Activated naive CD4-positive, alpha-beta T cell treated with anti-CD3 and anti-CD28 coated beads, Interleukin-2, amount 10 ng/mL, durations not matched to agents 7 days and 5 days (primary cell): Measurements from ENCODE around the gene RASL10B.

Source experiments
- CTCF ChIA-PET: fragments of 350-600 bp; sonication (Branson Sonifier 250); formaldehyde crosslinking; loops from one replicate; lab custom pipeline; 2021; ENCODE audit warnings: antibody characterized with exemption; lab: Charles Lee
- DNase-seq: peaks from one replicate; pipeline ENCODE4 v3.0.0-alpha.2; 2020
- H3K27ac Mint-ChIP-seq: one replicate; pipeline ENCODE4 v1.8.0; 2021; ENCODE audit warnings: mild to moderate bottlenecking, moderate library complexity, mixed read lengths
- H3K27me3 Mint-ChIP-seq: one replicate; pipeline ENCODE4 v1.8.0; 2021; ENCODE audit warnings: mild to moderate bottlenecking, mixed read lengths
- H3K36me3 Mint-ChIP-seq: one replicate; pipeline ENCODE4 v1.8.0; 2021; ENCODE audit warnings: mixed read lengths
- H3K4me1 Mint-ChIP-seq: one replicate; pipeline ENCODE4 v1.8.0; 2021; ENCODE audit warnings: mixed read lengths
- H3K4me3 Mint-ChIP-seq: one replicate; pipeline ENCODE4 v1.8.0; 2021; ENCODE audit warnings: mild to moderate bottlenecking, moderate library complexity, mixed read lengths
- H3K9me3 Mint-ChIP-seq: one replicate; pipeline ENCODE4 v1.8.0; 2021; ENCODE audit warnings: mixed read lengths

Gene RASL10B

GRCh38 chr17:35766903-35767510 is 35.6 kb downstream of the RASL10B start:
- DNase-seq = peak; percentile 59
- peaks cover 50% of the 10 kb centered on the region for H3K27me3 Mint-ChIP-seq
- H3K4me3 Mint-ChIP-seq = no peak overlapping the region
- no peaks in the 10 kb centered on the region for H3K9me3 Mint-ChIP-seq
- CTCF ChIA-PET = interaction anchor here (1.0 to 11.7 kb wide), 4 partner anchors 29 to 199 kb away, joined by 3 to 219 read pairs (median 6); partner anchors contain the start of gene TAF15
- H3K36me3 Mint-ChIP-seq = no peaks in the 10 kb centered on the region
- H3K27ac Mint-ChIP-seq = no peak overlapping the region
- peaks cover 12% of the 10 kb centered on the region for H3K4me1 Mint-ChIP-seq

- CTCF ChIA-PET = interaction anchor here (0.6 to 11.7 kb wide), 3 partner anchors 31 to 230 kb away, joined by 3 to 219 read pairs (median 4); partner anchors contain the start of gene TAF15
- Mint-ChIP-seq H3K4me1 (peaks cover 11% of the 10 kb centered on the region), H3K27me3 (peaks cover 68% of the 10 kb centered on the region), H3K36me3 (no peaks in the 10 kb centered on the region), H3K27ac (no peak overlapping the region), H3K9me3 (no peaks in the 10 kb centered on the region), H3K4me3 (no peak overlapping the region)
- DNase-seq = no peak
Observed at GRCh38 chr17:35768797-35769196, 37.4 kb downstream of the RASL10B start.

DNA sequence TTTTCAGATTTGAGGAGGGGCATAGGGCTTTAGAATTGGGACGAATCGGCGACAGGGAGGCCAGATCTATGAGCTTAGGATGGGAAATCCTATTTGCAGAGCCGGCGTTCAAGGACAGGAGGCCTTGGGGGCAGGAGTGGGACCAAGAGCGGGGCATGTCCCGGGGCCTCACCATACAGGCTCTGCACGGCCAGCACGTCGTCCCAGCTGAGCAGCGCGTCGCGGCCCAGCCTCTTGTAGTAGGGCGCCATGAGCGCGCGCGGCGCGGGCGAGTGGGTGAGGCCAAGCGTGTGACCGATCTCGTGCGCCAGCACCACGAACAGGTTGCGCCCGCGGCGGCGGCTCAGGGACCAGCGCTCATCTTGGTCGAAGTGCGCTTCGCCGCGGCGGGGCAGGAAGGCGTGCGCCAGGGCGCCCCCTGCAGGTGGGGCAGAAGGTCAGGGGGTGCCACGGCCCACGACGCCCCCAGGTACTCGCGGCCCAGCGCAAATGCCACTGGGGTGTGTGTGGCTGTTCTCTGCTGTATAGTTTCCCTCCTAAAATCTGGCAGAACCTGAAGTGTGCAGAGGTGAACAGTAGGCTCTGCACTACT is 38.6 kb downstream of the RASL10B start:
- H3K27me3 Mint-ChIP-seq = peaks cover 73% of the 10 kb centered on the region
- no peaks in the 10 kb centered on the region for H3K36me3 Mint-ChIP-seq
- peaks cover 3% of the 10 kb centered on the region for H3K4me1 Mint-ChIP-seq
- CTCF ChIA-PET = interaction anchor here (0.9 to 11.7 kb wide), 4 partner anchors 10 to 37 kb away, joined by 3 to 219 read pairs (median 4); partner anchors contain the start of gene TAF15
- H3K27ac Mint-ChIP-seq = no peak overlapping the region
- H3K4me3 Mint-ChIP-seq = no peak overlapping the region
- DNase-seq = no peak
- no peaks in the 10 kb centered on the region for H3K9me3 Mint-ChIP-seq

- CTCF ChIA-PET = interaction anchor here (2.9 to 11.7 kb wide), 2 partner anchors 9 to 34 kb away, joined by 13 to 219 read pairs; partner anchors contain the start of gene TAF15
- Mint-ChIP-seq H3K36me3 (no peaks in the 10 kb centered on the region), H3K4me3 (no peak overlapping the region), H3K4me1 (no peaks in the 10 kb centered on the region), H3K27ac (no peak overlapping the region), H3K9me3 (no peaks in the 10 kb centered on the region), H3K27me3 (peaks cover 67% of the 10 kb centered on the region)
- DNase-seq = no peak
Observed at GRCh38 chr17:35773129-35773528, 41.7 kb downstream of the RASL10B start.

GRCh38 chr17:35773679-35774425 is 42.4 kb downstream of the RASL10B start:
- Mint-ChIP-seq H3K27ac (no peak overlapping the region), H3K36me3 (no peaks in the 10 kb centered on the region), H3K4me1 (no peaks in the 10 kb centered on the region), H3K4me3 (no peak overlapping the region), H3K9me3 (no peaks in the 10 kb centered on the region), H3K27me3 (peaks cover 61% of the 10 kb centered on the region)
- CTCF ChIA-PET = interaction anchor here (1.2 to 2.9 kb wide), 2 partner anchors 10 to 27 kb away, joined by 3 to 13 read pairs; no protein-coding TSS in a partner anchor
- no peak for DNase-seq

DNA sequence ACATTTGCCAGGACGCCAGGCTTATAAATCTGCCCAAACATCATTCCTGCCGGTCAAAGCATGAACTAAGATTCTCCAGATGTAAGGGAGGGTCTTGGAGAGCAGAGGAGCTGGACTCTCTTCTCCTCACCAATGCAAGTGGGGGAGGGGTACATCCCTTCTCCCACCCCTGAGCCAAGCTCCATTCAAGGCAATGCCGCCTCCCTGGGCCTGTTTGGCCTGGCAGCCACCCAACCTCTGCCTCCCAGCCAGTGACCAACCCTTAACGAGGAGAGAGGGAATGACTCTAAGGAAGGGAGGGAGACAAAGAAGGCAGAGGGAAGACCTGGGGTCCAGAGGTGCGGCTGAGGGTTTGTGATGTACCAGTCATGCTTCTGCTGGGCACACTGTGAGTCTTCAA is 43.1 kb downstream of the RASL10B start:
- no peak overlapping the region for H3K27ac Mint-ChIP-seq
- peaks cover 62% of the 10 kb centered on the region for H3K27me3 Mint-ChIP-seq
- DNase-seq = no peak
- H3K4me1 Mint-ChIP-seq = no peaks in the 10 kb centered on the region
- H3K36me3 Mint-ChIP-seq = no peaks in the 10 kb centered on the region
- H3K4me3 Mint-ChIP-seq = no peak overlapping the region
- CTCF ChIA-PET = interaction anchor here (1.2 to 2.9 kb wide), 2 partner anchors 11 to 27 kb away, joined by 3 to 13 read pairs; no protein-coding TSS in a partner anchor
- no peaks in the 10 kb centered on the region for H3K9me3 Mint-ChIP-seq

GRCh38 chr17:35775039-35775438 is 43.6 kb downstream of the RASL10B start:
- no peak for DNase-seq
- no peaks in the 10 kb centered on the region for H3K36me3 Mint-ChIP-seq
- H3K27ac Mint-ChIP-seq = no peak overlapping the region
- CTCF ChIA-PET = interaction anchor here (2.9 kb wide), 1 partner anchor 11 kb away, joined by 13 read pairs; no protein-coding TSS in a partner anchor
- no peaks in the 10 kb centered on the region for H3K4me1 Mint-ChIP-seq
- H3K27me3 Mint-ChIP-seq = peaks cover 60% of the 10 kb centered on the region
- H3K4me3 Mint-ChIP-seq = no peak overlapping the region
- H3K9me3 Mint-ChIP-seq = no peaks in the 10 kb centered on the region

DNA sequence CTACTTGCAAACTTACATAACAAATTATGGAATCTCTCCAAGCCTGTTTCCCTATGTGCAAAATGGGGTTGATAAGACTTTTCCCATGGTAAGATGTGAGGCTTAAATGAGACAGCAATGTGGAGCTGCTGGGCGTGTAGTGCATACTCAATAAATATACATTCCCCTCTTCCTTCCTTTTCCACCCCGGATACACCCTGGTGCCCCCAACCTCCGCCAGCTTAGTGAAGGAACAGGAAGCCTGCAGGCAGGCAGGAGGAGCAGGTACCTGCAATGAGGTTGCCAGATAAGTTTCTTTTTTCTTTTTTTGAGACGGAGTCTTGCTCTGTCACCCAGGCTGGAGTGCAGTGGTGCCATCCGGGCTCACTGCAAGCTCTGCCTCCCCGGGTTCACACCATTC is 44.1 kb downstream of the RASL10B start:
- DNase-seq = no peak
- Mint-ChIP-seq H3K27ac (no peak overlapping the region), H3K27me3 (peaks cover 60% of the 10 kb centered on the region), H3K4me1 (no peaks in the 10 kb centered on the region), H3K4me3 (no peak overlapping the region), H3K9me3 (no peaks in the 10 kb centered on the region), H3K36me3 (no peaks in the 10 kb centered on the region)
- CTCF ChIA-PET = interaction anchor here (2.9 kb wide), 1 partner anchor 12 kb away, joined by 13 read pairs; no protein-coding TSS in a partner anchor

DNA sequence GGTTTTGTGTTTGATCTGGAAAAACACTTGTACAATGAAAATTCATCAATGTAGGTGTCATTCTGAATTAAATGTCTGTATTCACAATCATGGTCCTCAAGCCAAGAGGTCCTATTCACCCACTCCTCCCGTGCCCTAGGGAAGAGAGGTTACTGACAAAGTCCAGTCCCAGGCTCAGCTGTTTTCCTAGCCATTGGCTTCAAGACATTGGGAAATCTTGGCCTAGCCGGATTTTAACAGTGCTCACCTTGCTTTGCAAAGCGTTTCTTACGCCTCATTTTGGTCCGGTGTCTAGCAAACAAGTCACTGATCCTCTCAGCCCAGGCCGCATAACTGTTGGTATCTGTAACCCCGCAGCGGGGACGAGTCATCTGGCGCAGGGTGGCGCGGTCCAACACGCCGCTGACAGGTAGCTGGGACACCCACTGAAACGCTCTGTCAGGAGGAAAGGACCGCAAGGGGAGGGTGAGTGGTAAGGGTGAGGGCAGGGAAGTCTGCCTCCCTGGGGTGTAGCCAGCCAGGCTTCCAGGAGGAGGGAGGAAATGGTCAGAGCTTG is 47.3 kb downstream of the RASL10B start:
- H3K27ac Mint-ChIP-seq = no peak overlapping the region
- H3K9me3 Mint-ChIP-seq = no peaks in the 10 kb centered on the region
- peaks cover 56% of the 10 kb centered on the region for H3K27me3 Mint-ChIP-seq
- CTCF ChIA-PET = interaction anchor here (1.4 kb wide), 1 partner anchor 26 kb away, joined by 6 read pairs; no protein-coding TSS in a partner anchor
- no peak for DNase-seq
- no peak overlapping the region for H3K4me3 Mint-ChIP-seq
- no peaks in the 10 kb centered on the region for H3K36me3 Mint-ChIP-seq
- no peaks in the 10 kb centered on the region for H3K4me1 Mint-ChIP-seq

GRCh38 chr17:35780950-35781349 is 49.5 kb downstream of the RASL10B start:
- peaks cover 48% of the 10 kb centered on the region for H3K27me3 Mint-ChIP-seq
- no peak overlapping the region for H3K27ac Mint-ChIP-seq
- no peaks in the 10 kb centered on the region for H3K36me3 Mint-ChIP-seq
- CTCF ChIA-PET = interaction anchor here (1.3 kb wide), 1 partner anchor 168 kb away, joined by 4 read pairs; no protein-coding TSS in a partner anchor
- H3K4me3 Mint-ChIP-seq = no peak overlapping the region
- no peaks in the 10 kb centered on the region for H3K4me1 Mint-ChIP-seq
- no peaks in the 10 kb centered on the region for H3K9me3 Mint-ChIP-seq
- DNase-seq = no peak

DNA sequence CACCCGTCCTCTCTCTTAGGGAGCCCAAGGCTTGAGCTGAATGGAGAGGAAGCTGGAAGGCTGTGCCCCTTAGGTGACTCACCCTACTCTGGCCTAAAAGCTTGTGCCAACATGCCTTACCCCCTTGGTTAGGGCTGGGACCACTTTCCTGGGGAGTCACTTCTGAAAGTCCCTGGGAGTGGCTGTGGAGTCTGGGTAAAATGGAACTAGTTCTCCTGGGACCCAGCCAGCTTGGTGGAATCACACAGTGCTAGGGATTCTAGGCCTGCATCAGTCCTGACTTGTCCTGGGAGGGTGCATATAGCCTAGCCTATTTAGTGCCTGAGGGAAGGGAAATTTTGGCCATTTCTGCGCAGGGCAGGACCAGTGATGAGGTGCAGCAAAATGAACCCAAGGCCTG is 53.5 kb downstream of the RASL10B start:
- H3K4me1 Mint-ChIP-seq = peaks cover 9% of the 10 kb centered on the region
- peaks cover 56% of the 10 kb centered on the region for H3K27me3 Mint-ChIP-seq
- H3K9me3 Mint-ChIP-seq = no peaks in the 10 kb centered on the region
- no peak overlapping the region for H3K27ac Mint-ChIP-seq
- CTCF ChIA-PET = interaction anchor here (1.2 to 2.1 kb wide), 3 partner anchors 12 to 37 kb away, joined by 3 to 8 read pairs (median 4); no protein-coding TSS in a partner anchor
- no peak overlapping the region for H3K4me3 Mint-ChIP-seq
- no peaks in the 10 kb centered on the region for H3K36me3 Mint-ChIP-seq
- DNase-seq = no peak

GRCh38 chr17:35786941-35787432 is 55.5 kb downstream of the RASL10B start:
- H3K4me3 Mint-ChIP-seq = no peak overlapping the region
- DNase-seq = no peak
- H3K9me3 Mint-ChIP-seq = no peaks in the 10 kb centered on the region
- H3K36me3 Mint-ChIP-seq = no peaks in the 10 kb centered on the region
- CTCF ChIA-PET = no interaction called here
- peaks cover 58% of the 10 kb centered on the region for H3K27me3 Mint-ChIP-seq
- no peak overlapping the region for H3K27ac Mint-ChIP-seq
- H3K4me1 Mint-ChIP-seq = peaks cover 9% of the 10 kb centered on the region

- Mint-ChIP-seq H3K4me1 (peaks cover 9% of the 10 kb centered on the region), H3K36me3 (no peaks in the 10 kb centered on the region), H3K4me3 (no peak overlapping the region), H3K27ac (no peak overlapping the region), H3K27me3 (peaks cover 60% of the 10 kb centered on the region), H3K9me3 (no peaks in the 10 kb centered on the region)
- no peak for DNase-seq
- CTCF ChIA-PET = interaction anchor here (1.1 to 2.4 kb wide), 4 partner anchors 15 to 25 kb away, joined by 3 to 7 read pairs (median 6); partner anchors contain the start of gene TAF15
Observed at GRCh38 chr17:35788477-35789368, 57.3 kb downstream of the RASL10B start.
